Subcutaneous adipose tissue (tissue), 4 donors: ENCODE results near the gene JMJD8. TPM values are rescaled to one million over a fixed set of nuclear protein-coding genes. Genes with fewer than 3 reads are reported as not detected.

Experiments used
- CTCF ChIP-seq: fragments of 450-650 bp; IDR thresholded peaks from one replicate; pipeline ENCODE4 v1.5.1; 2016; ENCODE audit warnings: low read depth, mild to moderate bottlenecking, control low read depth, antibody characterized with exemption, moderate library complexity
- total RNA-seq, 4 donors: library from RNA; depleted of rRNA; stranded (reverse); fragments of >200 nt; gene quantifications; one replicate each; pipeline ENCODE4 v1.1.0, GENCODE V29; 2016

JMJD8 gene
- total RNA-seq, 4 donors from 2014 or later: 27.4 to 67.8 (median 49.3) TPM

DNA sequence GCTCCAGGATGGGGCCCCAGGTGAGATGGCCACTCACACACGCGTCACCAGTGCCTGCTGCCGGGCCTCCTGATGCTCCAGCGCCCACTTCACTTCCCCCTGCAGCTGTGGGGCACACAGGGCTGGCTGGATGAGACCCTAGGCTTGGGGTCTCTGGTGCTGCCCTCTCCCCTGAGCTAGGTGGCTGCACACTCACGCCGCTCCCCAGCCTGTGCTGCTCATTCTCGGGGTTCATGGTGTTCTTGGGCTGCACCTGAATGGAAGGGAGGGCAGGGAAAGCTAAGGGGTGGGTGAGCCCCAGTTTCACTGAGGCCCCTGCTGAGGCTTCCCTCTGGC lies 40.9 kb upstream of the JMJD8 start:
- TF ChIP-seq CTCF: no peak

DNA sequence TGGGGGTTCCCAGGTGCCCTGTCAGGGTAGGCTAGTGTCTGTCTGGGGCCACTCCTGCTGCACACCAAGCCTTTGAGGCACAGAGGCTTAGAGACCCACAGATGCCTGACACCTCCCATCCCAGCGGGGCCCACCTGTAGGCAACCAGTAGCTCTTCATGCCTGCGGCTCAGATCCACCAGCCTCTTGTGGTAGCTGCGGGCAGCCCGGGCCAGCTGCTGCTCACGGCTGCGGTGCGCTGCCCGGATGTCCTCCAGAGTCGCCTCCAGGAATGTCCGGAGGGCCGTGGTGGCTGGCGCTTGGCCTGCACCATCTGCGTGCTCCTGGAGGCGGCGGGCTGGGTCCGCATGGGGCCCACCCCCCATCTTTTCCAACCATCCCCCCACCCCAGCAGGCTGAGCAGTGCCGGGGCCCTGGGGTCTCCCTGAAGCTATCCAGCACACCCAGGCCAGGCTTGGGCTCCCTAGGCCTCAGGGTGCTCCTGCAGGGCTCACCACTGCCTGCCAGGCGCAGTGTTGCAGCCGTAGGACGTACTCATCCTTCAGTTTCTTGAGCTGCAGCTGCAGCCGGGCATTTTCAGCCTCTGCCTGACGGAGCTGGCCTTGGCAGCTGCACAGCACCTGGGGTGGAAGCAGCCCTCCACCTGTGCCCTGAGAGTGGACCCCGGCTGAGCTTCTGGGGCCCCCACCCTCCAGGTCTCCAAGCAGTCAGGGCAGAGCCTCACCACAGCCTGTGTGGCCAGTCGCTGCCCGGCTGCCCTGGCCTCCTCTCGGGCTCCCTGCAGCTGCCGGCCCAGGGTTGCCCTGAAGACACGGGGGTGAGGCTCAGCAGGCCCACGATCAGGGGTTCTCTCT lies 40.3 kb upstream of the JMJD8 start:
- TF ChIP-seq CTCF: no peak

DNA sequence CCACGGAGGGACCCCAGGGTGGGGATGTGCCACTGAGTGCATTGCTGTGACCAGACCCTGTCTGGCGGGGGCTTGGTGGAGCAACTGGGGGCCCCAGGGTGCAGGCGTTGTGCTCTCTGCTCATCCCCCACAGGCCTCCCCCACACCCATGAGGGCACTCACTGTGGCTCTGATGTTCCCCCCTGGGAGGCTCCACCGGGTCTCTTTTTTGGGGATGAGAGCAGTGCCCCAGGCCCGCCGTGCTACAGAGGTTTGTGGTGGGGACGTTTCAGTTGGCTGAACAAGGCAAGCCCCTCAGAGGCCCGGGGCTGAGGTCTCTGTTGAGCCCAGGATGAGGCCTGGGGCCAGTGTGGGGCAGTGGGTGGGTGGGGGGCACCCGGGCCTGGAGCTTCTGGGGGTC lies 39.6 kb upstream of the JMJD8 start:
- no peak for TF ChIP-seq CTCF

DNA sequence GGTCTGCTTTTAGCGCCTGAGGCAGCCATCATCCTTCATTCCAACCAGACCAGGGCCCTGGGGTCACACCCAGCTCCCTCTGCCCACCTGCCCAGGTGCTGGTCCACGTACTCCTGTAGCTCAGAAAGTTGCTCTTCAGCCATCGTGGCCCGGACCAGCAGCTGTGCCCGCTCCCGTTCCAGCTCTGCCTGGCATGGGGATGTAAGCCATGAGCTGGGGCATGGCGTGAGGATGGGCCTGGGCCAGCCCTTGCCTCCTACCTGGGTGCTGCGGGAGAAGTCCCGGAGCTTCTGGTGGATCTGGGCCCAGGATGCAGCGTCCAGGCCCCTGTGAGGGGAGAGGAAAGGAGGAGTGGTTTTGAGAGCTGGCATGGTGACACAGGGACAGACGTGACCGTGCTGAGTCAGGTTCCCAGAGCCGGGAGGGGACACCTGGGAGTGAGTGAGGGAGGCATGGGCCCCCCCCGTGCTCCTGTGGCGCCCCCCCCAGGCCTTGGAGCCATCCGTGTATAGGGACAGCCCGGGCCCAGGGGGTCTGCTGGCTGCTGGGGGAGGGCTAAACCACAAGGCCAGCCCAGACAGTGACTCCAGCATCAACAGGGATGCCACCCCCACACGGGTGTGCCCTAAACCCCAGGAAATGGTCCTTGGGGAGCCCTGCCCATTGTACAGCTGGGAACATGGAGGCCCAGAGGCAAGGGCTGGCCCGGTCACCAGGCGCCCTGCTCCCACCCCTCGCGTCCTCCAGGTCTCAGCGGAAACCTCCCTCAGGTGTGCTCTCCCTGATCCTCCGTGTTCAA lies 38.9 kb upstream of the JMJD8 start:
- TF ChIP-seq CTCF: no peak

GRCh38 chr16:721765-722540 lies 37.8 kb upstream of the JMJD8 start:
- no peak for TF ChIP-seq CTCF

- no peak for TF ChIP-seq CTCF
These were observed 37.0 kb upstream of the JMJD8 start, which contains the start of gene ANTKMT for GRCh38 chr16:720990-721764. TSS of gene ANTKMT (plus strand) at chr16:721146. CDS start at chr16:721275, 129 bp downstream.
